HG02610 (cell line): ENCODE data around the gene AFMID.

Experiments used
- ATAC-seq: cut with Tn5 transposase; IDR thresholded peaks from one replicate; pipeline ENCODE4 v1.9.1; 2021; ENCODE audit warnings: mild to moderate bottlenecking, moderate library complexity; ENCODE audit not compliant: unreplicated experiment

AFMID gene

GRCh38 chr17:78236362-78237127 lies 49.4 kb downstream of the AFMID start:
- no peak for ATAC-seq

- ATAC-seq, result no peak
These were observed 50.3 kb downstream of the AFMID start for GRCh38 chr17:78237401-78238012.

DNA sequence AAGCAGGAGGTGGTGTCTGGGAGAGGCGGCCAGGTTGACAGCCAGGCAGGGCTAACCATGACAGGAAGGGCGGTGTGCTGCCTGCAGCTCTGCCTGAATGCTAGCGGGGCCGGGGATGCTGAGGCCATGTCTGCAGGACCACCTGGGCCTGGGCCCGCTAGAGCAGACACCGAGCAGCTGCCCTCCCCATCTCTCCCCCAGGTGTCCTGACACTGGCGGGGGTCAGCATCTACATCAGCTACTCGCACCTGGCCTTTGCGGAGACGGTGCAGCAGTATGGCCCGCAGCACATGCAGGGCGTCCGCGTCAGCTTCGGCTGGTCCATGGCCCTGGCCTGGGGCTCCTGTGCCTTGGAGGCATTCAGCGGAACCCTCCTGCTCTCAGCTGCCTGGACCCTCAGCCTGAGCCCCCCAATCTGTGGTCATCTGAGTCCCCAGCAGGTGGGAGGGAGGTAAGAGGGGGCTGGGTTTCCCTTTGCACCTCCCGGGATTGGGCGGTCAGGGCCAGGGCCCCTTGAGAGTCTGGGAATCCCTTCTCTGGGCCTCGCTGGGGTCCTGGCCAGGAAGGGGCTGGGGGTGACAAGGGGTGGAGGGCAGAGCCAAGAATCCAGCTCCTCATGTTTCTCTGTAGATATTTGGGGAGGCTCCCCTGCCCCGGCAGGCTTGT lies 51.8 kb downstream of the AFMID start:
- ATAC-seq, result no peak

DNA sequence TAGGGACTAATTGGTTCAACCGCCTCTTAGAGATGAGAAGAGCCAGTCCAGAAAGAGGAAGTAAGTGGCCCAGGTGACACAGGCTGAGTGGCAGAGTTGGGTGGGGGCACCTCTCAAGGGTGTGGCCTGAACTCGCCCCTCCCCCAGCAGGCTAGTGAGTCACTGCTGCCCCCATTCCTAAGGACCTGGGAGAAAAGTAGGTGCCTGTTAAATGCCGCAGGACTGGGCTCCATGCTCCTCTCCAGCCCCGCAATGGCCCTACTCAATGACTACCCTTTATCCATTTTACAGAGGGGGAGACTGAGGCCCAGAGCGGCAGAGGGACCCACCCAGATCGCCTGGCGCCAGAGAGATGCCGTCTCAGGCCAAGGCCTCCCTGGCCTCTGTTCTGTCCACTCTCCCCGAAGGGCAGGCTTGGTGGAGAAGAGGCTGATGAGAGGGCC lies 52.3 kb downstream of the AFMID start:
- no peak for ATAC-seq

DNA sequence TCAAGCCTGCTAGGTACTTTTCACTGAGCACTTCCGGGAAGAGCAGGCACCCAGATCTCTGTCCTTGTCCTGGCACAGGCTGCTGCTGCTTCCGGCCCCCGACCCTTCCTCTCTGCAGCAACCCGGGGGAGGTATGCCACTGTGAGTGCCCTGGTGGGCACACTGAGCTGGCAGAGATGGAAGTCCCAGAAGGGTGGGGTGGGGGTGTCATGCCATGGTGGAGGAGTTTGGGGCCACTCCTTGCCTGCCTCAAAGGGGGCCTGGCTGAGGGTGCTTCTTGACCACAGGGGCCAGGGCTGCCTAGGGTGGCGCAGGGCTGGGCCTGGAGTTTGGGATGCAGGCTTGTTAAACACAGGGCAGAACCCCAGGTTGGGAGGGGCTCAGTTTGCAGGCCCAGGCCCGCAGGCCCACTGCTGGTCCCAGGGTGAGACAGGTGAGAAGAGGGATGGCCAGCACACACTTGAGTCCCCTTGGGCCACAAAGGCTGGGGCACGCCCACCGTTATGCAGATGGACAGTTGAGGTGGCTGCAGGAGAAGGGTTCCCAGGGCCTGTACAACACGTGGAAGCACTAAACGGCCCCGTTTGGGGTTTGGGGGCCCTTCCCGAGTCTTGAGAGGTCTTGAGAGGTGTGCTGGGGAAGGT lies 53.0 kb downstream of the AFMID start:
- no peak for ATAC-seq

- ATAC-seq, result no peak
These were observed 53.7 kb downstream of the AFMID start for GRCh38 chr17:78240839-78241238.

DNA sequence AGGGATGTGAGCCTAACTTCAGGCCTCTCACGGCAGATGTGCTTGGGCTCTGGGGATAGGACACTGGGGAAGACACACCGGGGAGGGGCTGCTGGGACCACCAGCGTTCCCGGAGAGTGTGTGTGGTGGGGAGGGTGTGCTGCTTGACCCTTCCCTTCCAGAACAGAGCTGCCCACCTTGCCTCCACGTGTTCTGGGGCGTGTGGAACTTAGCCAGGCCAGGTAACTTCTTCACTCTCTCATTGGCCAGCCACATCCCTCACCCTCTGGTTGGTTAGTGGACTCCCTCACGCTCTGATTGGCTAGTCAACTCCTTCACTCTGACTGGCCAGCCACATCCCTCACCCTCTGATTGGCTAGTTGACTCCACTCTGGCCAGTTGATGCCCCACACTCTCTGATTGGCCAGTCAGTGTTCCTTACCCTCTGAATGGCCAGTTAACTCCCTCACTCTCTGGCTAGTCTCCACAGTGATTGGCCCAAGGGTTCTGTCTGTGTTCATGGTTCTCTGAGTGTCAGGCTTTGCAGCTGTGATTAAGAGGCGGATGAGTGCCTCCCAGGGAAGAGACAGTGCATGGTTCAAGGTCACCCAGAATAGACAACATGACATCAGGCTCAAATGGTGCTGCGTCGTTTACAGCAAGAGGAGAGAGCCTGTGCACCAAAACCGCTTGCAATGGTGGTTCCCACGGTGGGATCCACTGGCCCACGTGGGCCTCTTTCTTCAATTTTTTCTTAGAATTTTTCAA lies 54.3 kb downstream of the AFMID start:
- no peak for ATAC-seq

- ATAC-seq, result peak; percentile 54
These were observed 55.0 kb downstream of the AFMID start for GRCh38 chr17:78242024-78242742.

GRCh38 chr17:78247304-78247703 lies 60.1 kb downstream of the AFMID start:
- ATAC-seq, result no peak

DNA sequence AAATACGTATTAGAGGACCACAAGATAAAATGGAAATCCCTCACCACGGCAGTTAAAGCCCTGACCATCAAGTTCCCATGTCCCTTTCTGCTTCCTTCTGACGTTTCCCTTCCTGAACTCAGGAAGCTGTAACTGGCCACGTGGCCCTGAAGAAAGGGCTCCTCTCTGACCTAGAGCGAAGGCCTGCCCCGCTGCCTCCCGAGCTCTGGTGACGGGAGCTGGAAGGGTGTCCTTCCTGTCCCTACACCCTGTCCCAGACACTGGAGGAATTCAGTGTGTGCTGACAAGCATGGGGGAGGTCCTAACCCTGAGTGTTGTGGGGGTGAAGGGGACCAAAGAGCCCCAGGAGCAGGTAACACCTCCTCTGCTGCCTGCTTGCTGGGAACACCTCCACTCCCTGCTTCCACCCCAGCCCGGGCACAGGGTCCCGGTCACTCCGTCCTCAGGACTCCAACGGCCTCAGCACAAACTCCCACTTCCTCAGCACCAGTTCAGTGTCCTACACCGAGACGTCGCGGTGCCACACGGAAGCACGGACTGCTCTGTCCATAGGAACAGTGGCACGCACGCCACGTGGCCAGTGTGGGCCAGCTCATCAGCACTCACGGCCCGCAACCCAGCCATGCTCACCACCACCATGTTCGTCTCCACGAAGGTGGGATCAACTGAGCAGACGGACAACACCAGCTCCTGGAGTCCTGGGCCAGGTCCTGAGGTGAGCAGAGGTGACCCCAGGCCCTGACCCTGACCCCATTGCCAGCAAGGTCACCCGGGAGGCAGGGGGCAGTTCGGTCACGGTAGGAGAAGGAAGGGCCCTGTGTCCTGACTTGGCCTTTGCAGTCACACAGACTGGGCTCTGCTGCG lies 61.1 kb downstream of the AFMID start:
- no peak for ATAC-seq

GRCh38 chr17:78249074-78249817 lies 62.1 kb downstream of the AFMID start:
- ATAC-seq, result no peak

DNA sequence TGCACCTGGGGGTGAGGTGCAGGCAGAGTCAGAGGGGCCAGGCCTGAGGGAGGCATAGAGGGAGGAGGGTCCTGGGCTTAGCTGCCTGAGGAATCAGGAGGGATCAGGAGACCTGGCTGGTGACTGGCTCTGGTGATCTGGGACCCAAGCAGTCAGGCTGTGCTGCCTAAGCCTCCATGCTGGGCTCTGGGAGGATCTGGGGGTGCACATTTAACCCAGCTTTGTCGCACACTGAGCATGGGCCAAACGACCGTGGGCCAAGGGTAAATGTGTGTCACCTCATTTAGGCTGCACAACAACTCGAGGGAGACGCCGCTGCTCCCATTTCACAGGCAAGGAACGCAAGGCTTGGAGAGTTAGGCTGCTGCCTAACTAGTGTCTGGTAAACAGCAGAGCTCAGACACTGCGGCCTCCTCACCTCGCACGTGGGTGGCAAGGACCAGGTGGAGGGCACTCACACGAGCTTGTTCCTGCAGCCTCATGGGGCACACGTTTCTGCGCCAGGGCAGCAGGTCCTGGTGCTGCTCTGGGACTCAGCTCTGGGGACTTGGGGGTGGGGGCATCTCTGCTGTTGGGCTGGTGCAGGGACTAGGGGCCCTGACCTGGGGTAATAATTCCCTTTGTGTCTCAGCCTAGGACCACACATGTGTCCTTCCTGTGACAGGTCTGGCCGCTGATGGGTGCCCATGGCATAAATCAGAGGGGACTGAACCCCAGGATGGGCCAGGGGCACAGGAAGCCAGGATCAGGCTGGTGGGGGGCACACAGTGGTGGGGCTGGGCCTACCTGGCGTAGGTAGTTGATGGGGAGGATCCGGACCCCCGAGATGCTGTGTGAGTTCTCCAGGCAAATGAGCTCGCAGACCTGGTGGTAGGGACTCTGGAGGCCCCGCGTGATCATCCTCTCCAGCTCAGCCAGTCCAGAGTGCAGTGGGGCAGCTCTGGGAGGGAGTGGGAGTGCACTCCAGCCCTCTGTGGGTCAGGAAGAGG lies 63.0 kb downstream of the AFMID start:
- ATAC-seq, result no peak

DNA sequence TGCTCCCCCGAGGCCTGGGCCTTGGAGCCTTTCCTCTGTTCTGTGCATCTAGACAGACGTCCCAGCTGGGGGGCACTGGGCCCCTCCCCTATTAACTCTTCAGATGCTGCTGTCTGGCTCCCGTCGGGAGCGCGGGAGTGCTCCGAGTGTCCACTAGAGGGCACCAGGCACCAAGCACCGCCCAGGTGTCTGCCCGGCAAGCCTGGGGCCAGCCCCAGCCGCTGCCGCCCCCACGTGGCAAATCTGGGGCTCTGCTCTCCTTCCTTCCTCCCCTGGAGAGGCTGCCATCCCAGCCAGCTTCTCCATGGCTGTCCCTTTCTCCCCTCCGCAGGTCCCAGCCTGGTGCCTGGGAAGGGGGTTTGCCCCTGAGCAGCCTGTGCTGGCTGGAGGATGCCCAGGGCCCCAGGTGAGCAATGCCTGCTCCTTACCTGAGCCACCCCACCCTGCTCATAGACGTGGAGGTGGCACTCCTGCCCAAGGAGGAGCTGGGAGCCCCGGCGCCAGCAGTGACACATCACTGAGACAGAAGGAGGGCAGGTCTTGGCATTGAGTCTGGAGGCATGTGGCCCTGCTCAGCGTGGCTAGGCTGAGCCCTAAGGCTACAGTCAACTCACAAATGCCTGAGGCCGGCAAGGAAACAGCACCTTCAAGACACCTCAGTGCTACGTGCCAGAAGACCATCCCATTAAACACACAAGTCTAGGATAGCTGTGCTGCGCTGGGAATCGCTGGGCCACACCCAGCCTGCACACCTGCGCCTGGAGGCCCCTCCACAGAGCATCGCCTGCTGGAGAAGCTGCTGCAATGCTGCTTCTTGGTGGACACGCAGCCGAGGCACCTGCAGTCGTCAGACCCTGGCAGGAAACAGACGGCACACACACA lies 64.0 kb downstream of the AFMID start:
- no peak for ATAC-seq

DNA sequence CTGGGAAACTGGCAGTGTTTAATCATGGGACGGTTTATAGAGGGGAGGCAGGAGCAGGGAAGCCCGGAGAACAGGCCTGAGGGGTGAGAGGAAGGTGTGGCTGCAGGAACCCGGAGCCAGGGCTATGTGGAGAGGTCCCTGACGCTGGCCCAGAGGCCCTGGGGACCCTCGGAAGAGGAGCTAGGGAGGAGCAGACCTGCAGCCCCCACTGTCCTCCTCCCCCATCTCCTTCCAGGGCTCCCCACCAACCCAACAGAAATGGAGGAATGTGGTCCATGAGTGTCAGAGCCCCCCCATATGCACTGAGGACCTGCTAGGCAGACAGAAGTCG lies 64.6 kb downstream of the AFMID start:
- ATAC-seq, result no peak

GRCh38 chr17:78252111-78252634 lies 65.0 kb downstream of the AFMID start:
- ATAC-seq, result no peak
